HG03460 (cell line): ENCODE data around the gene HACL1.
"Not testable (repeated sequence)": the region's sequence is repeated elsewhere in the genome, so short reads cannot be mapped to it uniquely, and the experiment has no call there.

Experiments used
- ATAC-seq: cut with Tn5 transposase; IDR thresholded peaks from one replicate; pipeline ENCODE4 v1.9.1; 2021; ENCODE audit not compliant: unreplicated experiment

HACL1 gene

GRCh38 chr3:15630646-15631350 lies 29.4 kb upstream of the HACL1 start:
- no peak for ATAC-seq

GRCh38 chr3:15629860-15630597 lies 28.7 kb upstream of the HACL1 start:
- peak; percentile 97 for ATAC-seq

- ATAC-seq, result no peak
These were observed 27.6 kb upstream of the HACL1 start for GRCh38 chr3:15628967-15629366.

- ATAC-seq, result no peak
These were observed 22.4 kb upstream of the HACL1 start for GRCh38 chr3:15623535-15624440.

- ATAC-seq, result not testable (repeated sequence)
These were observed 18.5 kb upstream of the HACL1 start for GRCh38 chr3:15619659-15620464.

- ATAC-seq, result no peak
These were observed 14.7 kb upstream of the HACL1 start for GRCh38 chr3:15616053-15616452.

GRCh38 chr3:15614958-15615357 lies 13.6 kb upstream of the HACL1 start:
- no peak for ATAC-seq

- no peak for ATAC-seq
These were observed 10.6 kb upstream of the HACL1 start for GRCh38 chr3:15612001-15612400.

GRCh38 chr3:15611018-15611417 lies 9.6 kb upstream of the HACL1 start:
- no peak for ATAC-seq

- no peak for ATAC-seq
These were observed 8.9 kb upstream of the HACL1 start for GRCh38 chr3:15610082-15610759.

GRCh38 chr3:15606434-15606891 lies 5.1 kb upstream of the HACL1 start:
- no peak for ATAC-seq

GRCh38 chr3:15604584-15604983 lies 3.2 kb upstream of the HACL1 start:
- ATAC-seq, result not testable (repeated sequence)

- ATAC-seq, result not testable (repeated sequence)
These were observed 1.4 kb upstream of the HACL1 start for GRCh38 chr3:15602816-15603215.

- ATAC-seq, result peak; percentile 2
These were observed 772 bp upstream of the HACL1 start for GRCh38 chr3:15602146-15602536.

GRCh38 chr3:15601046-15601398 lies 347 bp downstream of the HACL1 start:
- peak; percentile 10 for ATAC-seq

GRCh38 chr3:15595955-15596354 lies 5.4 kb downstream of the HACL1 start:
- ATAC-seq, result no peak

GRCh38 chr3:15592968-15593367 lies 8.4 kb downstream of the HACL1 start:
- no peak for ATAC-seq

GRCh38 chr3:15591928-15592327 lies 9.4 kb downstream of the HACL1 start:
- no peak for ATAC-seq

- ATAC-seq, result no peak
These were observed 10.1 kb downstream of the HACL1 start for GRCh38 chr3:15591242-15591641.
